ENCODE data around the gene METTL24. TPM values are rescaled to one million over a fixed set of nuclear protein-coding genes. Genes with fewer than 3 reads are reported as not detected.
"Not testable (repeated sequence)": the region's sequence is repeated elsewhere in the genome, so short reads cannot be mapped to it uniquely, and the experiment has no call there.

METTL24 gene
- total RNA-seq, 1 donor from 2014 or later: 1.5 TPM

- H3K27me3 Mint-ChIP-seq (ENCODE audit: unreplicated experiment): no peaks in the 10 kb centered on the region
- H3K4me1 Mint-ChIP-seq (ENCODE audit: low read depth, unreplicated experiment): peaks cover 20% of the 10 kb centered on the region
- no peaks in the 10 kb centered on the region for H3K36me3 Mint-ChIP-seq (ENCODE audit: unreplicated experiment)
- H3K4me3 Mint-ChIP-seq (ENCODE audit: unreplicated experiment): no peak overlapping the region
- peaks cover 1% of the 10 kb centered on the region for H3K9me3 Mint-ChIP-seq (ENCODE audit: unreplicated experiment)
- no peak for TF ChIP-seq CTCF (IDR thresholded peaks at IDR 0.05; ENCODE audit: partially characterized antibody, unreplicated experiment)
- DNase-seq: no peak
- no peak overlapping the region for H3K27ac Mint-ChIP-seq (ENCODE audit: unreplicated experiment)
These were observed 41.0 kb downstream of the METTL24 start for GRCh38 chr6:110317189-110317588.

GRCh38 chr6:110315869-110316398 lies 42.2 kb downstream of the METTL24 start:
- TF ChIP-seq CTCF (IDR thresholded peaks at IDR 0.05; ENCODE audit: partially characterized antibody, unreplicated experiment): no peak
- peaks cover 2% of the 10 kb centered on the region for H3K9me3 Mint-ChIP-seq (ENCODE audit: unreplicated experiment)
- peaks cover 14% of the 10 kb centered on the region for H3K4me1 Mint-ChIP-seq (ENCODE audit: low read depth, unreplicated experiment)
- H3K4me3 Mint-ChIP-seq (ENCODE audit: unreplicated experiment): no peak overlapping the region
- no peaks in the 10 kb centered on the region for H3K27me3 Mint-ChIP-seq (ENCODE audit: unreplicated experiment)
- H3K36me3 Mint-ChIP-seq (ENCODE audit: unreplicated experiment): no peaks in the 10 kb centered on the region
- no peak for DNase-seq
- H3K27ac Mint-ChIP-seq (ENCODE audit: unreplicated experiment): no peak overlapping the region

- Mint-ChIP-seq H3K27ac (ENCODE audit: unreplicated experiment) (no peak overlapping the region), H3K36me3 (ENCODE audit: unreplicated experiment) (no peaks in the 10 kb centered on the region), H3K4me3 (ENCODE audit: unreplicated experiment) (no peak overlapping the region), H3K4me1 (ENCODE audit: low read depth, unreplicated experiment) (peaks cover 12% of the 10 kb centered on the region), H3K27me3 (ENCODE audit: unreplicated experiment) (no peaks in the 10 kb centered on the region), H3K9me3 (ENCODE audit: unreplicated experiment) (peaks cover 2% of the 10 kb centered on the region)
- no peak for TF ChIP-seq CTCF (IDR thresholded peaks at IDR 0.05; ENCODE audit: partially characterized antibody, unreplicated experiment)
- no peak for DNase-seq
These were observed 42.8 kb downstream of the METTL24 start for GRCh38 chr6:110315207-110315868.

- peaks cover 2% of the 10 kb centered on the region for H3K4me1 Mint-ChIP-seq (ENCODE audit: low read depth, unreplicated experiment)
- H3K27ac Mint-ChIP-seq (ENCODE audit: unreplicated experiment): no peak overlapping the region
- no peaks in the 10 kb centered on the region for H3K27me3 Mint-ChIP-seq (ENCODE audit: unreplicated experiment)
- peaks cover 8% of the 10 kb centered on the region for H3K36me3 Mint-ChIP-seq (ENCODE audit: unreplicated experiment)
- DNase-seq: no peak
- peaks cover 5% of the 10 kb centered on the region for H3K9me3 Mint-ChIP-seq (ENCODE audit: unreplicated experiment)
- no peak overlapping the region for H3K4me3 Mint-ChIP-seq (ENCODE audit: unreplicated experiment)
- TF ChIP-seq CTCF (IDR thresholded peaks at IDR 0.05; ENCODE audit: partially characterized antibody, unreplicated experiment): no peak
These were observed 47.2 kb downstream of the METTL24 start for GRCh38 chr6:110310861-110311446.

- DNase-seq; H3K4me3 Mint-ChIP-seq (ENCODE audit: unreplicated experiment); H3K36me3 Mint-ChIP-seq (ENCODE audit: unreplicated experiment); H3K4me1 Mint-ChIP-seq (ENCODE audit: low read depth, unreplicated experiment); H3K27me3 Mint-ChIP-seq (ENCODE audit: unreplicated experiment); H3K27ac Mint-ChIP-seq (ENCODE audit: unreplicated experiment); H3K9me3 Mint-ChIP-seq (ENCODE audit: unreplicated experiment): not testable (repeated sequence)
These were observed 48.7 kb downstream of the METTL24 start for GRCh38 chr6:110309432-110309831.
